HG02588 (cell line): Measurements from ENCODE around the gene MRPL11.
A peak's percentile ranks its signal among the peaks of the same experiment; 100 is the strongest.
"Not testable (repeated sequence)": the region's sequence is repeated elsewhere in the genome, so short reads cannot be mapped to it uniquely, and the experiment has no call there.

Experiments
- ATAC-seq: cut with Tn5 transposase; IDR thresholded peaks from one replicate; pipeline ENCODE4 v1.9.1; 2021; ENCODE audit warnings: mild to moderate bottlenecking, moderate library complexity; ENCODE audit not compliant: unreplicated experiment

The MRPL11 gene

GRCh38 chr11:66467034-66467659, 28.5 kb upstream of the MRPL11 start:
- ATAC-seq = peak; percentile 26

GRCh38 chr11:66466225-66467033, 27.8 kb upstream of the MRPL11 start, which contains the start of gene PELI3:
Gene PELI3, plus strand, starts transcription at chr11:66466905. Its CDS starts 1,224 bp downstream, at chr11:66468129.
- peak; percentile 82 for ATAC-seq

GRCh38 chr11:66465373-66466224, 27.0 kb upstream of the MRPL11 start:
- no peak for ATAC-seq

GRCh38 chr11:66464916-66465315, 26.3 kb upstream of the MRPL11 start:
- no peak for ATAC-seq

- not testable (repeated sequence) for ATAC-seq
Measured at GRCh38 chr11:66464116-66464515, 25.5 kb upstream of the MRPL11 start.

GRCh38 chr11:66462911-66463310, 24.3 kb upstream of the MRPL11 start:
- ATAC-seq = no peak

GRCh38 chr11:66462010-66462409, 23.4 kb upstream of the MRPL11 start:
- ATAC-seq = no peak

GRCh38 chr11:66459138-66459778, 20.6 kb upstream of the MRPL11 start:
- no peak for ATAC-seq

- ATAC-seq = no peak
Measured at GRCh38 chr11:66457826-66458225, 19.2 kb upstream of the MRPL11 start.

GRCh38 chr11:66454828-66455227, 16.2 kb upstream of the MRPL11 start:
- no peak for ATAC-seq

- ATAC-seq = no peak
Measured at GRCh38 chr11:66454247-66454646, 15.6 kb upstream of the MRPL11 start.

GRCh38 chr11:66451663-66452062, 13.0 kb upstream of the MRPL11 start:
- no peak for ATAC-seq

GRCh38 chr11:66450560-66450959, 11.9 kb upstream of the MRPL11 start:
- no peak for ATAC-seq

- ATAC-seq = no peak
Measured at GRCh38 chr11:66448523-66448922, 9.9 kb upstream of the MRPL11 start.

GRCh38 chr11:66447012-66447411, 8.4 kb upstream of the MRPL11 start:
- no peak for ATAC-seq

GRCh38 chr11:66443602-66444001, 5.0 kb upstream of the MRPL11 start:
- ATAC-seq = no peak

GRCh38 chr11:66440940-66441282, 2.3 kb upstream of the MRPL11 start:
- ATAC-seq = not testable (repeated sequence)

GRCh38 chr11:66440101-66440939, 1.7 kb upstream of the MRPL11 start:
- not testable (repeated sequence) for ATAC-seq

- no peak for ATAC-seq
Measured at GRCh38 chr11:66437979-66438503, 607 bp downstream of the MRPL11 start.

- no peak for ATAC-seq
Measured at GRCh38 chr11:66432597-66432996, 6.1 kb downstream of the MRPL11 start.
